Effector memory CD8-positive, alpha-beta T cell (primary cell): ENCODE data around the gene LONP1.
"Not testable (repeated sequence)": the region's sequence is repeated elsewhere in the genome, so short reads cannot be mapped to it uniquely, and the experiment has no call there.

Source experiments
- ATAC-seq: fragments of 150-1000 bp; cut with Tn5 transposase; replicated peaks from 2 replicates; pipeline ENCODE4 v1.10.0; 2021; ENCODE audit warnings: mild to moderate bottlenecking, moderate library complexity
- DNase-seq, 3 experiments: peaks; one replicate each; pipeline ENCODE4 v3.0.0; 2021
- H3K27ac Mint-ChIP-seq, 2 donors: one replicate each; pipeline ENCODE4 v1.8.0; 2022; ENCODE audit warnings: mild to moderate bottlenecking in 2 of 2, mixed read lengths in 2 of 2, moderate library complexity in 2 of 2
- H3K27me3 Mint-ChIP-seq, 2 donors: one replicate each; pipeline ENCODE4 v1.8.0; 2022; ENCODE audit warnings: mixed read lengths in 2 of 2
- H3K36me3 Mint-ChIP-seq: one replicate; pipeline ENCODE4 v1.8.0; 2022; ENCODE audit warnings: mild to moderate bottlenecking, moderate library complexity, mixed read lengths; ENCODE audit not compliant: insufficient read depth
- H3K4me1 Mint-ChIP-seq, 2 donors: one replicate each; pipeline ENCODE4 v1.8.0; 2022; ENCODE audit warnings: low read depth in 2 of 2, mixed read lengths in 2 of 2
- H3K4me3 Mint-ChIP-seq, 2 donors: one replicate each; pipeline ENCODE4 v1.8.0; 2022; ENCODE audit warnings: mild to moderate bottlenecking in 2 of 2, mixed read lengths in 2 of 2, moderate library complexity in 2 of 2
- H3K9me3 Mint-ChIP-seq, 2 donors: one replicate each; pipeline ENCODE4 v1.8.0; 2022; ENCODE audit warnings: mixed read lengths in 2 of 2

LONP1 gene

DNA sequence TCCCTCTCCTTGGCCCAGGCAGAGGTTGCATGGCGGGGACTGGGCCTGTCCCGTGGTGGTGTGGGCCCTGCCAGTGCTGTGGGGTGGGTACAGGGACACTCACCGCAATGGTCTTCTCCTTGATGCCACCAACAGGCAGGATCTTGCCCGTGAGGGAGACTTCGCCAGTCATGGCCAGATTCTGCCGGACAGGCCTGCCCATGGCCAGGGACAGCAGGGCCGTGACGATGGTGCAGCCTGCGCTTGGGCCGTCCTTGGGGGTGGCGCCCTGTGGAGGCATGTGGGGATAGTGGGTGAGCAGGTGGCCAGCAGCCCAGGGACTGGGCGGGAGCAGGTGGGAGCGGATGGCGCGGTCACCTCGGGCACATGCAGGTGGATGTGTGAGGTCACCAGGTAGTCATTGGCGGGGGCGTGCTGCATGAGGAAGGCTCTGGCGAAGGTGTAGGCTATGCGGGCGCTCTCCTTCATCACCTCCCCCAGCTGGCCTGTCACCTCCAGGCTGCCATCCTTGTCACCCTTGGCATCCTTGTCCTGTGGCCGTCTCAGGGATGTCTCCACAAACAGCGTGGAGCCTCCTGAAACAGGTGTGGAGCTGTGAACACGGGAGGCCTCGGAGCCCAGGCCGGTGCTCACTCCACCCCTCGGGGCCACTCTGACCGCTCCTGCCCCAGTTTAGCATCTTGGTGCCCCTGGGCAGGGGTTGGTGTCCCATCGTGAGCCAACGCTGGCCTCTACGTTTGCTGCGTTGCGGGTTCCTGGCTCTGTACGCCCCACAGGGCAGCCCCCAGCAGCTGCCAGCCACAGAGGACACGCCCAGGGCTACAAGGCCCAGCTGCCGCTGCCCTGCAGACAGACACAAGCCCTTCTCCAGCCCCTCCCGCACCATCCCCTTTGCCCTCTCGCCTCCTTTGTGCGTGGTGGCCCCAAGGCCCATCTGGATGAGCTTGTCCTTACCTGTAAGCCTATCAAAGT is 26.5 kb downstream of the LONP1 start:
- Mint-ChIP-seq H3K27me3 (no peaks in the 10 kb centered on the region), H3K27ac (peak overlapping the region; percentile 25 to 98), H3K9me3 (no peaks in the 10 kb centered on the region), H3K36me3 (peaks cover 86% of the 10 kb centered on the region), H3K4me1 (peaks cover 10 to 26% of the 10 kb centered on the region in 2 donors), H3K4me3 (peak overlapping the region; percentile 53 to 55)
- DNase-seq, result no peak
- no peak for ATAC-seq

DNA sequence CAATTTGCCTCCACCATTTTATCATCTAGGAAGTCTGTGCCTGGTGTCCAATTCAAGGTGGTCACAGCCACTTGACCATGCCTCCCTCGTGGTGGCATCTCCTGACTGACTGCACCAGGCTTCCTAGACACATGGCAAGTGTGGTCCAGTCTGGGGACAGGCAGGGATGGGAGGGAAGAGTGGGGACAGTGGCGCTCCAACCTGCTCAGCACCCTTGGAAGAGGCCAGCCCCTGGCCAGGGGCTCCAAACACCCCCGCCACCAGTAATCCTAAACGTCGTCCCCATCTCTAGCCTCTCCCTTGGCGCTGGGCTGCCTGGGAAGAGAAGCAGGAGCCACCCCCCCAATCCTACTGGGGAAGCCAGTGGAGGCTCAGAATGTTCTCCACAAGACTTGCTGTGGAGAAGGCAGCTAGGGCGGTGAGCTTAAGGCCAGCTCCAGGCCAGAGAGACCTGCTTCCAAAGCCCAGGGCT is 27.2 kb downstream of the LONP1 start:
- ATAC-seq (no peak), DNase-seq (no peak)
- Mint-ChIP-seq H3K4me3 (peak overlapping the region; percentile 53 to 55), H3K27ac (peak overlapping the region in 1 of 2 donors; percentile 98), H3K36me3 (peaks cover 86% of the 10 kb centered on the region), H3K4me1 (peaks cover 14 to 30% of the 10 kb centered on the region in 2 donors), H3K9me3 (no peaks in the 10 kb centered on the region), H3K27me3 (no peaks in the 10 kb centered on the region)

DNA sequence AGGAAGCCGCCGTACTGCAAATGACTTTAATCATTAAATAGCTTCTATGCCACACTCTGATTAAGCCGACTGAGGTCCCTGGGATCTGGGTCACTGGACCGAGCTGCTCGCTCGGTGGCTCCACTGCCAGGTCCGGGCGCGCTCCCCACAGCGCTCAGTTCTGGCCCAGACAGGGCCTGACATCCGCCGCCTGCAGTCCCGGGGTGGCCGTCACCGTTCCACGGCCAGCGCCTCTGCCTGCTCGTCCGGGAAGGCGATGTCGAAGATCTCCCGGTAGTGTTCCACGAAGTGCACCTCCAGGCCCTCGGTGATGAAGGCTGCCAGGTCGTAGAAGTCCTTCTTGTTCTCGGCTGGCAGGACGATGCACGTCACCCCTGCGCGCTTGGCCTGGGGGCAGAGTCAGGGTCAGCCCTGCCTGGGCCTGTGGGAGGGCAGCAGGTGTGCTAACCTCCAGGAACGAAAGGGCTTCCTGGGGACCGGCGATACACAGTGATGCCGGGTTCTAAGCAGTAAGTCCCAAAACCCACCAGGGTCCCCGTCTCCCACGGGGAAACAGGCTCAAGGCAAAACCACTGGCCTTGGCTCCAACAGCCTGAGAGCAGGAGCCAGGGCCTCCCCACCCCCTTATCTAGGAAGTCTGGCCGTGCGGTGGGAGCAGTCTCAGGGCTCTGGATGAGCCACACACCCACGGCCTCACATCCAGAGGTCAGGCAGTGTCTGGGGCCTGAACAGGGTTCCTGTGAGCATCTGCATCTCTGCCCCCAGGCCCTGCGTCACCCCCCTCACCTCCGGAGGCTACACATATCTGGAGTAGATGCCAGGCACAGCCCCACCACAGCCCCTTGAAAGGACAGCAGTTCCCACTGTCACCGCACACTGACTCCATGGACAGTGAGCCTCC is 27.9 kb downstream of the LONP1 start:
- Mint-ChIP-seq H3K4me1 (peaks cover 14 to 30% of the 10 kb centered on the region in 2 donors), H3K27me3 (no peaks in the 10 kb centered on the region), H3K27ac (peak overlapping the region; percentile 94 to 98), H3K36me3 (peaks cover 81% of the 10 kb centered on the region), H3K4me3 (peak overlapping the region; percentile 96 to 98), H3K9me3 (no peaks in the 10 kb centered on the region)
- ATAC-seq (no peak), DNase-seq (no peak)

DNA sequence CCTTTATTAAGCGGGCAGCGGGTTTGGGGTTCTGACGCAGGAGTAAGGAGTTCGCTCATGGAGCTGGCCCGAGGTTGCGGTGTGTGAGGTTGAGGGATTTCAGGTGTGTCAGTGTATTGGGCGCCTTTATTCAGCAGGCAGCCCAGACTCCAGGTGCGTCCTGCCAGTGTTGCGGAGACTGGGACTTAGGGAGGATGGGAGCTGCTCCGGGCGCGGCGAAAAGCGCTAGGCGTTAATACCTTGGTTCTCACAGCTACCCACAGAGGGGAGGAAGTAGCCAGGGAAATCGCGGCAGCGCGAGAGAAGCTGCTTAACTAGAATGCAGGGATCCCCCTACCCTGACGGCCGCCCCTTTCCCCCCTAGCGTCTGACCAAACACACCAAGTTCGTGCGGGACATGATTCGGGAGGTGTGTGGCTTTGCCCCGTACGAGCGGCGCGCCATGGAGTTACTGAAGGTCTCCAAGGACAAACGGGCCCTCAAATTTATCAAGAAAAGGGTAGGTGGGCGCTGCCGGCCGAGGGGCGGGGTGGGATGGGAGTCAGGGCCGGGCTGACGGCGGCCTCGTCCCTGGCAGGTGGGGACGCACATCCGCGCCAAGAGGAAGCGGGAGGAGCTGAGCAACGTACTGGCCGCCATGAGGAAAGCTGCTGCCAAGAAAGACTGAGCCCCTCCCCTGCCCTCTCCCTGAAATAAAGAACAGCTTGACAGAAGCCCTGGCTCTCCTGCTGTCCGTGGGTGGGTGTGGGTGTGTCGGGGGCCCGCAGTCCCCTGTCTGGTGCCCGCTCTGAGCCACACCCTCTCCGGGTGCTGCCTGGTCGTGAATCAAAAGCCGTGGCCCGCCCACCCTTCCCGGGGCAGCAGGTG is 28.8 kb downstream of the LONP1 start:
- Mint-ChIP-seq H3K27ac (peak overlapping the region; percentile 94 to 98), H3K27me3 (no peaks in the 10 kb centered on the region), H3K4me1 (peaks cover 19 to 30% of the 10 kb centered on the region in 2 donors), H3K4me3 (peak overlapping the region; percentile 96 to 98), H3K36me3 (peaks cover 72% of the 10 kb centered on the region), H3K9me3 (no peaks in the 10 kb centered on the region)
- no peak for ATAC-seq
- peak; percentile 23 to 46 (median 29) for DNase-seq

DNA sequence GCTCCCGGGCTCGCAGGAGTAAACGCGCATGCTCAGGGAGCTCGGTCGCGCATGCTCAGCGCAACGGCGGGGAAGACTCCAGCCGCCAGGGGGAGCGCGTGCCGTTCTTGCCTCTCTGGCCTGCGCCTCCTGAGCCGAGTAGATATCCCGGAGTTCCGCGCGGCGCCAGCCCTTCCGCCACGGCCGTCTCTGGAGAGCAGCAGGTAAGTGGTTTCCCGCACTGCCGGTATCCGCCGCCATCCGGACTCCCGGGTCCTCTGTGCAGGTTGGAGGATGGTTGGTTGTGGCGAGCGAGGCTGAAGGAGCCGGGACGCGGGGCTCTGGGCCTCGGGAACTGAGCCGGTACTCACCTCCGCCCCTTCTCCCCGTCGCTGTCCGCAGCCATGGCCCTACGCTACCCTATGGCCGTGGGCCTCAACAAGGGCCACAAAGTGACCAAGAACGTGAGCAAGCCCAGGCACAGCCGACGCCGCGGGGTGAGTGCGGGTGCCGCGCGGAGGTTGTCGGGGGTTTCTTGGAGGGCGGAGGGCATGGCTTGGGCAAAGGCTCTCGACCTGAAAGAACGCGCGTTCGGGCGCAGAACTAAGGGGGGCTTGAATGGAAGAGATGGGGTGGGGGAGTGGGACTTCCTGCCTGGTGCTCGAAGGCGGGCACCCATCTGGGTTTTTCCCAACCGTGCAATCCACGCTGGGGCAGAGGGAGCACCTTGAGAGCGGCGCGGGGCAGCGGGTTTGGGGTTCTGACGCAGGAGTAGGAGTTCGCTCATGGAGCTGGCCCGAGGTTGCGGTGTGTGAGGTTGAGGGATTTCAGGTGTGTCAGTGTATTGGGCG is 29.6 kb downstream of the LONP1 start, which contains the start of gene RPL36:
Gene RPL36 (plus strand): TSS at position 171 of the 830 bp plus-strand sequence. CDS start 213 bp downstream, at position 384.
- peak; percentile 99 for DNase-seq
- H3K4me1 Mint-ChIP-seq, result peaks cover 24 to 32% of the 10 kb centered on the region in 2 donors
- no peaks in the 10 kb centered on the region for H3K9me3 Mint-ChIP-seq
- ATAC-seq, result peak; percentile 63
- H3K4me3 Mint-ChIP-seq, result peak within 1 kb of the TSS; percentile 96 to 98
- H3K27me3 Mint-ChIP-seq, result no peaks in the 10 kb centered on the region
- H3K27ac Mint-ChIP-seq, result peak within 1 kb of the TSS; percentile 94 to 98
- H3K36me3 Mint-ChIP-seq, result peaks cover 63% of the 10 kb centered on the region

DNA sequence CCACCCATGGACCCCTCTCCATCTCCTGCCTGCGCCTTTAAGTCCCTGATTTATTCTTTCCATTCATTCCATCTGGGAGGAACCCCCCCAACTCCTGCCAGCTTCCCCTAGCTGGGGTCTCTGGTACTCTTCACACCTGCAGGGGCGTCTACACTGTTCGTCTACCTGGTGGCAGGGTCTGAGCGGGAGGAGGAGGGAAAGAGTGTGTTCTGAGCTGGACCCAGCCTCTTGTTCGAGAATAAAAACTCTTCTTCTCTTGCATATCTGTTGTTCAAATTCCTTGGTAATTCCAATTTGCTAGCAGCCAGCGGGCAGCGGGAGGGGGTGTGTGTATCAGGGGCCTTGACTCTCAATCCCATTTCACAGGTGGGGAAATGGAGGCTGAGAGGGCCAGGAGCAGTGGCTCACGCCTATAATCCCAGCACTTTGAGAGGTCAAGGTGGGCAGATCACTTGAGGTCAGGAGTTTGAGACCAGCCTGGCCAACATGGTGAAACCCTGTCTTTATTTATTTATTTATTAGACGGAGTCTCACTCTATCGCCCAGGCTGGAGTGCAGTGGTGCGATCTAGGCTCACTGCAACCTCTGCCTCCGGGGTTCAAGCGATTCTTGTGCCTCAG is 31.6 kb downstream of the LONP1 start:
- not testable (repeated sequence) for H3K9me3 Mint-ChIP-seq, ATAC-seq, DNase-seq, H3K27me3 Mint-ChIP-seq
- Mint-ChIP-seq H3K27ac (peak overlapping the region in 1 of 2 donors; percentile 56), H3K4me3 (peak overlapping the region; percentile 78 to 81), H3K36me3 (peaks cover 44% of the 10 kb centered on the region), H3K4me1 (peaks cover 24 to 32% of the 10 kb centered on the region in 2 donors)

DNA sequence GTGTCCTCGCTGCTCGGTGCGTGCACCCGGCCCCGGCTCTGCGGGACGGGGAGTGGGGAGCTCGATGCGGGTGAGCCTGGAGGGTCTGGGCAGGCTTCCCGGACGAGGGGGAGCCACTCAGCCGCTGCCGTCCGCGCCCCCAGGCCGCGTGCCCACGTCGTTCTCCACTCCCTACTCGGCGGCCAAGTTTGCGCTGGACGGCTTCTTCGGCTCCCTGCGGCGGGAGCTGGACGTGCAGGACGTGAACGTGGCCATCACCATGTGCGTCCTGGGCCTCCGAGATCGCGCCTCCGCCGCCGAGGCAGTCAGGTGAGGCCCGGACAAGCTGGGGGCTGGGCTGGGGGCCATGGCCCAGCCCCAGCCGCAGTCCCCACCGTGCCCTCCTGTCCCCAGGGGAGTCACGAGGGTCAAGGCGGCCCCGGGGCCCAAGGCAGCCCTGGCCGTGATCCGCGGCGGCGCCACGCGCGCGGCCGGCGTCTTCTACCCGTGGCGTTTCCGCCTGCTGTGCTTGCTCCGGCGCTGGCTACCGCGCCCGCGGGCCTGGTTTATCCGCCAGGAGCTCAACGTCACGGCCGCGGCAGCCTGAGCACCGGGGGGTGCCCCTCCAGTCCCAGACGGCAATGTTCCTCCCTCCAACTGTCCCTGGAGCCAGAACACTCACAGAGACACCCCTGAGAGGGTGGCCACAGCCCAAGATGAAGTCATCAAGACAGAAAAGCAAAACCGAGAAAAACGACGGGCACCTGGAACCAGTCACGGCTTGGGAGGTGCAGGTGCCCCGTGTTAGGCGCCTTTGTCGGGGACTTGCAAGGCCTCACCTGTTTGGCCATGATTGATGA is 32.4 kb downstream of the LONP1 start:
- DNase-seq, result no peak
- Mint-ChIP-seq H3K9me3 (no peaks in the 10 kb centered on the region), H3K4me3 (peak overlapping the region; percentile 78 to 81), H3K27ac (peak overlapping the region in 1 of 2 donors; percentile 81), H3K36me3 (peaks cover 36% of the 10 kb centered on the region), H3K27me3 (no peaks in the 10 kb centered on the region), H3K4me1 (peaks cover 24 to 26% of the 10 kb centered on the region in 2 donors)
- ATAC-seq, result no peak

DNA sequence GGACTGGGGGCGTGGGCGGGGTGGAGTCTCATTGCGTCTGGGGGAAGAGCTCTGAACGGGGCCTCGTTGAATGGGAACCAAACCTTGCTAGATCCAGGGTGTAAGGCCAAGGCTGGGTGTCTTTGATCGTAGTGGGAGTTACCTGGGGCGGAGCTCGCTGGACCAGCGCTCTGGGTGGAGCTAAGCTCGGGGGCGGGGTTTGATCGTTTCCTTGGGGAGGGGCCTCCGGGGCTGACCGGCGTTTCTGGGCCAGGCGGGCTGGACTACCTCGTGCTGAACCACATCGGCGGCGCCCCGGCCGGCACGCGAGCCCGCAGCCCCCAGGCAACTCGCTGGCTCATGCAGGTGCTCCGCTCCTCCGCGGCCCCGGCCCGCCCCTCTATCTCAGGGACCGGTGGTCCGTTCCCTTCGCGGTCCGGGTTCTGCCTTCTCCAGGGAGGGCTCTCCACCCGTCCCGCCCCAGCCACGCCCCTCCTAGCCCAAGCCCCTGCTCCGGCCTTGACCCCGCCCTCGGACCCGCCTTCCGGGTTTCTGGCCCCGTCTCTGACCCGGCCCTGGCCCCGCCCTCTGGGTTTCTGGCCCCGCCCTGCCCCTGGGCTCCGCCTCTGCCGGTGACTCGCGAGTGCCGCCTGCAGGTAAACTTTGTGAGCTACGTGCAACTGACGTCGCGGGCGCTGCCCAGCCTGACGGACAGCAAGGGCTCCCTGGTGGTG is 33.1 kb downstream of the LONP1 start:
- no peaks in the 10 kb centered on the region for H3K27me3 Mint-ChIP-seq
- DNase-seq (peak; percentile 92 to 93 (median 93)), ATAC-seq (peak; percentile 57)
- peak overlapping the region; percentile 81 to 90 for H3K27ac Mint-ChIP-seq
- H3K36me3 Mint-ChIP-seq, result peaks cover 28% of the 10 kb centered on the region
- H3K4me3 Mint-ChIP-seq, result peak overlapping the region; percentile 78 to 81
- H3K9me3 Mint-ChIP-seq, result no peaks in the 10 kb centered on the region
- H3K4me1 Mint-ChIP-seq, result peaks cover 22 to 27% of the 10 kb centered on the region in 2 donors

DNA sequence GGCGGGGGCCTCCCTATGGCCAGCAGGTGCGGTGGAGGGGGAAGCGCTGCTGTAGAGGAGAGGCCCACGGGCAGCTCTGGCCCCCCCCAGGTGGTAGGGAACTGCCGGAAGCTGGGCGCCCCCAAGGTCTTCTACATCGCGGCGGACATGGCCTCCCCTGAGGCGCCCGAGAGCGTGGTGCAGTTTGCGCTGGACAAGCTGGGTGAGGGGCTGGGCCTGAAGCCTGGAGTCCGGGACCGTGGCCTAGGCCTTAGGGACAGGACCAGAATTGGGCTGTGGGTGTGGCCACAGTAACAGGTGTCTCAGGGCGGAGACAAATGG is 33.7 kb downstream of the LONP1 start:
- no peaks in the 10 kb centered on the region for H3K9me3 Mint-ChIP-seq
- no peak for DNase-seq
- peaks cover 23% of the 10 kb centered on the region for H3K36me3 Mint-ChIP-seq
- H3K4me1 Mint-ChIP-seq, result peaks cover 26 to 32% of the 10 kb centered on the region in 2 donors
- peak overlapping the region; percentile 81 to 90 for H3K27ac Mint-ChIP-seq
- H3K27me3 Mint-ChIP-seq, result no peaks in the 10 kb centered on the region
- no peak for ATAC-seq
- peak overlapping the region; percentile 78 to 81 for H3K4me3 Mint-ChIP-seq

DNA sequence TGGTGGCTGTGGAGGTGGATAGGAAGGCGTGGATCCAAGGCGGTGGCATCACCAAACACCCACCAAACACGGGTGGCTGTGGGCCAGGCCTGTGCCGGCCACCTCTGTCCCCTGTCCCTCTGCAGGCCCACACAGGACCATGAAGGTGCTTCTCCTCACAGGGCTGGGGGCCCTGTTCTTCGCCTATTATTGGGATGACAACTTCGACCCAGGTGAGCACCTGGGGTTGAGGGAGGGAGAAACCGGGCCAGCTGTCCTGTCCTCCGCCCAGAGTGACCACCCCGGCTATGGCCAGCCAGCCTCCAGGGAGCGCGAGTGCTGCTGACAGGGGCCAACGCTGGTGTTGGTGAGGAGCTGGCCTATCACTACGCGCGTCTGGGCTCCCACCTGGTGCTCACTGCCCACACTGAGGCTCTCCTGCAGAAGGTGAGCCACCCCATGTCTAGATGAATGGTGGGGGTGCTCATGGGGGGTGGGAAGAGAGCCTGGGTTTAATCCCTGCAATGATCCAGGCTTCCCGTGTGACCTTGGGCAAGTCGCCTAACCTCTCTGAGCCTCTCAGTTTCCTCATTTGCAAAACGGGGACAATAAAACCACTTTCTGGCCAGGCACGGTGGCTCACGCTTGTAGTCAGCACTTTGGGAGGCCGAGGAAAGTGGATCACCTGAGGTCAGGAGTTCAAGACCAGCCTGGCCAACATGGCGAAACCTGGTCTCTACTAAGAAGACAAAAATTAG is 35.1 kb downstream of the LONP1 start:
- H3K27me3 Mint-ChIP-seq, result no peaks in the 10 kb centered on the region
- H3K36me3 Mint-ChIP-seq, result peaks cover 18% of the 10 kb centered on the region
- DNase-seq, result no peak
- H3K9me3 Mint-ChIP-seq, result no peaks in the 10 kb centered on the region
- no peak for ATAC-seq
- H3K4me3 Mint-ChIP-seq, result no peak overlapping the region
- no peak overlapping the region for H3K27ac Mint-ChIP-seq
- peaks cover 22 to 33% of the 10 kb centered on the region in 2 donors for H3K4me1 Mint-ChIP-seq
